Middle frontal gyrus (tissue), 1 donor: ENCODE measurements around the gene SPNS3.

Experiments
- DNase-seq: peaks from one replicate; pipeline ENCODE4 v3.0.0-alpha.2; 2015; ENCODE audit warnings: low spot score; ENCODE audit errors: extremely low spot score

The SPNS3 gene

GRCh38 chr17:4507361-4508111, 73.8 kb downstream of the SPNS3 start:
- DNase-seq, result no peak

GRCh38 chr17:4508207-4508606, 74.5 kb downstream of the SPNS3 start:
- no peak for DNase-seq

GRCh38 chr17:4509401-4509800, 75.7 kb downstream of the SPNS3 start:
- no peak for DNase-seq

GRCh38 chr17:4509923-4510617, 76.3 kb downstream of the SPNS3 start:
- DNase-seq, result no peak

GRCh38 chr17:4510618-4510941, 76.8 kb downstream of the SPNS3 start:
- DNase-seq, result no peak

GRCh38 chr17:4511199-4511932, 77.6 kb downstream of the SPNS3 start:
- DNase-seq, result no peak

- no peak for DNase-seq
Measured at GRCh38 chr17:4512156-4513112, 78.7 kb downstream of the SPNS3 start.

GRCh38 chr17:4513113-4514032, 79.6 kb downstream of the SPNS3 start:
- DNase-seq, result no peak

GRCh38 chr17:4514206-4514605, 80.5 kb downstream of the SPNS3 start:
- no peak for DNase-seq

- DNase-seq, result no peak
Measured at GRCh38 chr17:4514779-4515178, 81.0 kb downstream of the SPNS3 start.

- no peak for DNase-seq
Measured at GRCh38 chr17:4515501-4515900, 81.8 kb downstream of the SPNS3 start.

GRCh38 chr17:4516735-4517134, 83.0 kb downstream of the SPNS3 start:
- DNase-seq, result no peak

- no peak for DNase-seq
Measured at GRCh38 chr17:4518901-4519300, 85.2 kb downstream of the SPNS3 start.

GRCh38 chr17:4519361-4519788, 85.6 kb downstream of the SPNS3 start:
- no peak for DNase-seq

GRCh38 chr17:4520060-4520893, 86.5 kb downstream of the SPNS3 start:
- DNase-seq, result no peak

- no peak for DNase-seq
Measured at GRCh38 chr17:4520894-4521600, 87.3 kb downstream of the SPNS3 start.

- DNase-seq, result no peak
Measured at GRCh38 chr17:4522661-4523060, 88.9 kb downstream of the SPNS3 start.

- no peak for DNase-seq
Measured at GRCh38 chr17:4523946-4524345, 90.2 kb downstream of the SPNS3 start.
